Effector memory CD4-positive, alpha-beta T cell (primary cell): ENCODE results near the gene BLOC1S6.
A peak's percentile ranks its signal among the peaks of the same experiment; 100 is the strongest.

Experiments used
- DNase-seq, 3 donors: peaks; one replicate each; pipeline ENCODE4 v3.0.0-alpha.2; 2020
- H3K27ac ChIP-seq: 2 replicates; pipeline ENCODE4 v1.7.0; 2013; ENCODE audit warnings: mild to moderate bottlenecking, low read length, moderate library complexity; ENCODE audit not compliant: insufficient read depth, poor library complexity, severe bottlenecking
- H3K27me3 ChIP-seq: replicated peaks from 2 replicates; pipeline ENCODE4 v1.7.0; 2013; ENCODE audit warnings: mild to moderate bottlenecking, low read length; ENCODE audit not compliant: insufficient read depth, control insufficient read depth, poor library complexity, severe bottlenecking
- H3K36me3 ChIP-seq: 2 replicates; pipeline ENCODE4 v1.7.0; 2013; ENCODE audit warnings: mild to moderate bottlenecking, low read length, moderate library complexity; ENCODE audit not compliant: control insufficient read depth, insufficient read depth
- H3K4me1 ChIP-seq: 2 replicates; pipeline ENCODE4 v1.7.0; 2013; ENCODE audit warnings: low read length, mild to moderate bottlenecking; ENCODE audit not compliant: control insufficient read depth, insufficient read depth, poor library complexity, severe bottlenecking
- H3K4me3 ChIP-seq: 2 replicates; pipeline ENCODE4 v1.7.0; 2013; ENCODE audit warnings: low read length, low read depth, mild to moderate bottlenecking; ENCODE audit not compliant: insufficient read depth, poor library complexity, severe bottlenecking
- H3K9me3 ChIP-seq: 2 replicates; pipeline ENCODE4 v1.7.0; 2013; ENCODE audit warnings: mild to moderate bottlenecking, low read length, moderate library complexity; ENCODE audit not compliant: control insufficient read depth

BLOC1S6 gene

GRCh38 chr15:45587863-45588170, 638 bp downstream of the BLOC1S6 start:
- H3K9me3 ChIP-seq = no peaks in the 10 kb centered on the region
- peak overlapping the region; percentile 99 for H3K27ac ChIP-seq
- no peaks in the 10 kb centered on the region for H3K36me3 ChIP-seq
- peaks cover 26% of the 10 kb centered on the region for H3K4me1 ChIP-seq
- peak overlapping the region; percentile 96 for H3K4me3 ChIP-seq
- DNase-seq = no peak
- H3K27me3 ChIP-seq = no peaks in the 10 kb centered on the region

- H3K4me3 ChIP-seq = peak overlapping the region; percentile 96
- peaks cover 26% of the 10 kb centered on the region for H3K4me1 ChIP-seq
- H3K27ac ChIP-seq = peak overlapping the region; percentile 99
- no peaks in the 10 kb centered on the region for H3K27me3 ChIP-seq
- H3K36me3 ChIP-seq = no peaks in the 10 kb centered on the region
- no peaks in the 10 kb centered on the region for H3K9me3 ChIP-seq
- DNase-seq = no peak
Measured at GRCh38 chr15:45588219-45588875, 1.2 kb downstream of the BLOC1S6 start.

GRCh38 chr15:45589256-45589655, 2.1 kb downstream of the BLOC1S6 start:
- H3K27me3 ChIP-seq = no peaks in the 10 kb centered on the region
- no peak overlapping the region for H3K4me3 ChIP-seq
- no peak for DNase-seq
- H3K27ac ChIP-seq = no peak overlapping the region
- no peaks in the 10 kb centered on the region for H3K36me3 ChIP-seq
- peaks cover 26% of the 10 kb centered on the region for H3K4me1 ChIP-seq
- no peaks in the 10 kb centered on the region for H3K9me3 ChIP-seq

- Histone ChIP-seq H3K36me3 (peaks cover 5% of the 10 kb centered on the region), H3K9me3 (no peaks in the 10 kb centered on the region), H3K4me3 (no peak overlapping the region), H3K27me3 (no peaks in the 10 kb centered on the region), H3K27ac (no peak overlapping the region), H3K4me1 (peaks cover 2% of the 10 kb centered on the region)
- DNase-seq = no peak
Measured at GRCh38 chr15:45594319-45594718, 7.1 kb downstream of the BLOC1S6 start.

- Histone ChIP-seq H3K27me3 (no peaks in the 10 kb centered on the region), H3K4me3 (no peak overlapping the region), H3K4me1 (no peaks in the 10 kb centered on the region), H3K9me3 (no peaks in the 10 kb centered on the region), H3K27ac (no peak overlapping the region), H3K36me3 (peaks cover 5% of the 10 kb centered on the region)
- no peak for DNase-seq
Measured at GRCh38 chr15:45594835-45595530, 7.8 kb downstream of the BLOC1S6 start.

GRCh38 chr15:45603881-45604280, 16.7 kb downstream of the BLOC1S6 start:
- no peaks in the 10 kb centered on the region for H3K9me3 ChIP-seq
- H3K27ac ChIP-seq = no peak overlapping the region
- H3K27me3 ChIP-seq = no peaks in the 10 kb centered on the region
- peaks cover 15% of the 10 kb centered on the region for H3K36me3 ChIP-seq
- no peak overlapping the region for H3K4me3 ChIP-seq
- no peaks in the 10 kb centered on the region for H3K4me1 ChIP-seq
- no peak for DNase-seq

- Histone ChIP-seq H3K27me3 (no peaks in the 10 kb centered on the region), H3K27ac (no peak overlapping the region), H3K36me3 (peaks cover 15% of the 10 kb centered on the region), H3K9me3 (no peaks in the 10 kb centered on the region), H3K4me1 (no peaks in the 10 kb centered on the region), H3K4me3 (no peak overlapping the region)
- DNase-seq = no peak
Measured at GRCh38 chr15:45604326-45604725, 17.1 kb downstream of the BLOC1S6 start.

- H3K27me3 ChIP-seq = no peaks in the 10 kb centered on the region
- no peak for DNase-seq
- H3K9me3 ChIP-seq = no peaks in the 10 kb centered on the region
- H3K4me1 ChIP-seq = no peaks in the 10 kb centered on the region
- no peak overlapping the region for H3K27ac ChIP-seq
- peaks cover 15% of the 10 kb centered on the region for H3K36me3 ChIP-seq
- H3K4me3 ChIP-seq = no peak overlapping the region
Measured at GRCh38 chr15:45606413-45606812, 19.2 kb downstream of the BLOC1S6 start.

GRCh38 chr15:45606841-45607240, 19.7 kb downstream of the BLOC1S6 start:
- DNase-seq = no peak
- Histone ChIP-seq H3K4me3 (no peak overlapping the region), H3K27me3 (no peaks in the 10 kb centered on the region), H3K9me3 (no peaks in the 10 kb centered on the region), H3K4me1 (no peaks in the 10 kb centered on the region), H3K36me3 (peaks cover 15% of the 10 kb centered on the region), H3K27ac (no peak overlapping the region)

GRCh38 chr15:45611305-45611704, 24.1 kb downstream of the BLOC1S6 start:
- Histone ChIP-seq H3K4me3 (no peak overlapping the region), H3K27me3 (no peaks in the 10 kb centered on the region), H3K9me3 (no peaks in the 10 kb centered on the region), H3K4me1 (no peaks in the 10 kb centered on the region), H3K36me3 (peaks cover 8% of the 10 kb centered on the region), H3K27ac (no peak overlapping the region)
- DNase-seq = no peak
